ENCODE measurements around the gene RUFY3.
A peak's percentile ranks its signal among the peaks of the same experiment; 100 is the strongest.
"Not testable (repeated sequence)": the region's sequence is repeated elsewhere in the genome, so short reads cannot be mapped to it uniquely, and the experiment has no call there.

Gene RUFY3

GRCh38 chr4:70700712-70701111 is 21.1 kb upstream of the RUFY3 start:
- H3K9me3 Mint-ChIP-seq (ENCODE audit: low read depth): no peaks in the 10 kb centered on the region
- H3K27ac Mint-ChIP-seq: no peak overlapping the region
- no peaks in the 10 kb centered on the region for H3K36me3 Mint-ChIP-seq
- H3K27me3 Mint-ChIP-seq: no peaks in the 10 kb centered on the region
- peaks cover 12% of the 10 kb centered on the region for H3K4me1 Mint-ChIP-seq (ENCODE audit: low read depth)
- H3K4me3 Mint-ChIP-seq: no peak overlapping the region

DNA sequence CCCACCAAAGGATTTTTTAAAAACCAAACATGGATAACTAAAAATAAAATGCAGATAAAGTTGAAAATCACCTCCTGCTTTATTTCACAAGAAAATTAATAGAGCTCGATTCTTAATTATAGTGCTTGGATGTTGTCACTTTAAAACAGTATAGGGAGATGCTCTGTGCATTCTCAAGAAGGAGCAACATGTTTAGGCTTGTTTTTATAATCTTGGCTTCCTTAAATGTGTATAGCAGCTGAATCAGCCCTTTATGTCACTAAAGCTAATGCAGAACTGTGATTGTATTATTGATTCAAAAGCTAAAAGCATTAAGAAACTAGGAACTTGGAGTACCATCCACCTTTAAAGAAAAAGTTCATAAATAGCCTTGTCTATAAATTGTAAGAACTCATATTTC is 20.5 kb upstream of the RUFY3 start:
- H3K4me3 Mint-ChIP-seq: no peak overlapping the region
- no peaks in the 10 kb centered on the region for H3K27me3 Mint-ChIP-seq
- H3K36me3 Mint-ChIP-seq: no peaks in the 10 kb centered on the region
- peaks cover 17% of the 10 kb centered on the region for H3K4me1 Mint-ChIP-seq (ENCODE audit: low read depth)
- H3K27ac Mint-ChIP-seq: no peak overlapping the region
- H3K9me3 Mint-ChIP-seq (ENCODE audit: low read depth): no peaks in the 10 kb centered on the region

GRCh38 chr4:70702592-70702991 is 19.2 kb upstream of the RUFY3 start:
- H3K4me1 Mint-ChIP-seq (ENCODE audit: low read depth): peaks cover 28% of the 10 kb centered on the region
- H3K27ac Mint-ChIP-seq; H3K9me3 Mint-ChIP-seq (ENCODE audit: low read depth); H3K4me3 Mint-ChIP-seq; H3K36me3 Mint-ChIP-seq; H3K27me3 Mint-ChIP-seq: not testable (repeated sequence)

GRCh38 chr4:70703619-70704214 is 18.0 kb upstream of the RUFY3 start:
- Mint-ChIP-seq H3K27ac (peak overlapping the region; percentile 82), H3K36me3 (no peaks in the 10 kb centered on the region), H3K27me3 (no peaks in the 10 kb centered on the region), H3K4me1 (ENCODE audit: low read depth) (peaks cover 28% of the 10 kb centered on the region), H3K9me3 (ENCODE audit: low read depth) (no peaks in the 10 kb centered on the region), H3K4me3 (peak overlapping the region; percentile 88)

- Mint-ChIP-seq H3K4me1 (ENCODE audit: low read depth) (peaks cover 31% of the 10 kb centered on the region), H3K27ac (peak overlapping the region; percentile 82), H3K4me3 (peak overlapping the region; percentile 88), H3K36me3 (no peaks in the 10 kb centered on the region), H3K27me3 (no peaks in the 10 kb centered on the region), H3K9me3 (ENCODE audit: low read depth) (no peaks in the 10 kb centered on the region)
Measured at GRCh38 chr4:70704215-70704930, 17.4 kb upstream of the RUFY3 start.

- Mint-ChIP-seq H3K9me3 (ENCODE audit: low read depth) (no peaks in the 10 kb centered on the region), H3K4me1 (ENCODE audit: low read depth) (peaks cover 35% of the 10 kb centered on the region), H3K27ac (no peak overlapping the region), H3K4me3 (no peak overlapping the region), H3K27me3 (no peaks in the 10 kb centered on the region), H3K36me3 (no peaks in the 10 kb centered on the region)
Measured at GRCh38 chr4:70704931-70705182, 16.9 kb upstream of the RUFY3 start.

DNA sequence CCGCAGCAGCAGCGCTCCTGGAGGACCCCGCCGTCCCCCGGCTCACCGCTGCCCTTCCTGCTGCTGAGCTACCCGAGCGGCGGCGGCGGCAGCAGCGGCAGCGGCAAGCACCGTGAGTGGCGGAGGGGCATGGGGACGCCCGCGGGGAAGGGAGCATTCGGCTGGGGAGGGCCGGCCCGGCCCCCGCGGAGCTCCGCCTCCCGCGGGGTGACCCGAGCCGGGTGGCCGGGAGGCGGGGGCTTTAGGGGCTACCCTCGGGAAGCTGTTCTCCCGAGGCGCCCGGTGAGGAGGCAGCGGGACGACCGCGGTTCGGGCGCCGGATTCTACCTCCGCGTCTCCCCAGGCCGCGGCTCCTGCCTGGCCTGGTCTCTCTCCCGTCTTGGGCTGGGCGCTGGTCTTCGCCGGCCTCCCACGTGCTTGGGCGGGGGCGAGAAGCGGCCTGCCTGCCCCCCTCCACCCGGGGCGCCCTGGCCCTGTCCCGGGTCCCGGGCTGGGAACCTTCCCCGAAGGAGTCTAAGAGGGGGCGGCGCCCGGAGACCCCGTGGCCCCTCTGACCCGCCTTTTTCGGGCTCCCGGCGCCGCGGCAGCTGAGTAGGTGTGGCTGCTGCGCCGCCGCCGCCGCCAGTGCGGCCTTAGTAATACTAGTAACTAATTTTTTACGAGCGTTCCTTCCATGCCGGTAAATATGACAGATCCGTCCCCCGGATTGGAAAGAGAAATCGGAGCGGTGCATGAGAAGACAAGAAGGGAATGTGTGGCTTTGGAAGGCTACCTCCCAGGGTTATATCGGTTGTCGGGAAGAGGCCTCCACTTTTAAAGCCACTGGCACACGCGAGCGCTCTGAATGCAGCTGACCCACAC is 16.4 kb upstream of the RUFY3 start:
- H3K9me3 Mint-ChIP-seq (ENCODE audit: low read depth): no peaks in the 10 kb centered on the region
- peak overlapping the region; percentile 93 for H3K4me3 Mint-ChIP-seq
- no peaks in the 10 kb centered on the region for H3K27me3 Mint-ChIP-seq
- H3K36me3 Mint-ChIP-seq: no peaks in the 10 kb centered on the region
- peaks cover 37% of the 10 kb centered on the region for H3K4me1 Mint-ChIP-seq (ENCODE audit: low read depth)
- H3K27ac Mint-ChIP-seq: peak overlapping the region; percentile 94

DNA sequence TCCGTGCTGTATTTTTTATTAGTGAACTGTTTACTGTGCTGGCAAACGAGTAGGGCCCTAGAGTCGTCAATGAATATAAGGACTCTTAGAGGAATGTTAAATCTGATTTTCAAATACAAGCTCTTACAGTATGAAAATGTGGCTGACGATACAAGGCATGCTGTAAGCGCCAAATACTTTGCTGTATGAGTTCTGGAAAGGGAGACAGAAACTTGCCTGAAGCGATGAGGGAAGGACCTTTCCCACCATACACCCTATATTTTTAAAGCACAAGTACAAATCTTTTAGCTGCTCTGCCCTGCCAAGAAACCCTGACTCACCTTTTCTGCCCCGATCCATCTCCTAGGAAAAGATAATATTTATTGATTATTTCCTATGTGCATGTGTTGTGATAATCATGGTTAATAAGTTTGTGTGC is 15.7 kb upstream of the RUFY3 start:
- Mint-ChIP-seq H3K9me3 (ENCODE audit: low read depth) (no peaks in the 10 kb centered on the region), H3K27ac (peak overlapping the region; percentile 94), H3K4me1 (ENCODE audit: low read depth) (peaks cover 37% of the 10 kb centered on the region), H3K27me3 (no peaks in the 10 kb centered on the region), H3K36me3 (no peaks in the 10 kb centered on the region), H3K4me3 (peak overlapping the region; percentile 93)

- peak overlapping the region; percentile 94 for H3K27ac Mint-ChIP-seq
- H3K36me3 Mint-ChIP-seq: no peaks in the 10 kb centered on the region
- peaks cover 40% of the 10 kb centered on the region for H3K4me1 Mint-ChIP-seq (ENCODE audit: low read depth)
- H3K9me3 Mint-ChIP-seq (ENCODE audit: low read depth): no peaks in the 10 kb centered on the region
- peak overlapping the region; percentile 93 for H3K4me3 Mint-ChIP-seq
- H3K27me3 Mint-ChIP-seq: no peaks in the 10 kb centered on the region
Measured at GRCh38 chr4:70706516-70706915, 15.2 kb upstream of the RUFY3 start.

DNA sequence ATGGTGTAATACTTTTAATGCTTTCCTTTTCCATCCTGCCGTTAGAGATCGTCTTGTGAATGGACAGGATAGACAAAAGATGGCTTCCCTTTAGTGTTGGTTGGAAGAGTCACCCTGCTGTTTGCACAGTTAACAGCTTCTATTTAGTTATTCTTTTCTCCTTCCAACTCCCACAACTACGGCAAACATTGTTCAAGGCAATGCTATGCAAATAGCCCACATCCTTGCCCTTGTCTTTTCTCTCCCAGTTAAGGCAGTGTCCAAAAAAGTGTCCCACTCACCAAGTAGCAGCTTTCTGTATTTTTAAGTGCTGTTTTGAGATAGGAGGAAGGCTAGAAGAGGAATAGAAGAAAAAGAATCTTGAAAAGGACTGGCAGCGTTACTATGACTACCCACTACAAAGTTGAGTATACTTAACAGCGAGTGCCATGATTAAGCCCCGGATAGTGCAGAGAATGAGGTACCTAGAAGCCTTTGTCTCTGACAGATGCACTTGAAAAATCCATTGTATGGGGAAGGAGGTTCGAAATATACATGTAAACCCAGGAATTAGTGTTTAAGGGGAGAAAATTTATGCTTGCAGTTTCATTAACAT is 12.1 kb upstream of the RUFY3 start:
- peaks cover 56% of the 10 kb centered on the region for H3K4me1 Mint-ChIP-seq (ENCODE audit: low read depth)
- H3K36me3 Mint-ChIP-seq: no peaks in the 10 kb centered on the region
- H3K27me3 Mint-ChIP-seq: no peaks in the 10 kb centered on the region
- H3K9me3 Mint-ChIP-seq (ENCODE audit: low read depth): no peaks in the 10 kb centered on the region
- H3K27ac Mint-ChIP-seq: no peak overlapping the region
- H3K4me3 Mint-ChIP-seq: no peak overlapping the region

DNA sequence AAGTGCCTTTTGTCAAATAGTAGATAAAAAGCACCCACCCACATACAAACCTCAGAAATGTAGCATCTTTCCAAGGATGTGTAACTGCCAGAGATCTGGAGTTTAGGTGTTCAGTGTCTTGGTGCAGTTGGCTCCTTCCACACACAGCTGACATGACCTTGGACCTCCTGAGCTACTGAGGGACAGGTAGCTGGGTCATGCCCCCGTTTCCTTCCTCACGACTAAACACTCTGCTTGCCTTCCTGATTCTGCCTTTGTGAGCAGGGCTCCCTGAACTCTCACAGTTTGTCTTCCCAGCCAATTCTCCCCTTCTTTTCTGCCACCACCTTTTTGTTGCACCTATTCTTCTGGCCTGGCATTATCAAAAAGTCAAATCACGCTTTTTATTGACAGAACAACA is 10.2 kb upstream of the RUFY3 start:
- Mint-ChIP-seq H3K4me3 (peak overlapping the region; percentile 56), H3K27ac (peak overlapping the region; percentile 55), H3K4me1 (ENCODE audit: low read depth) (peaks cover 52% of the 10 kb centered on the region)

DNA sequence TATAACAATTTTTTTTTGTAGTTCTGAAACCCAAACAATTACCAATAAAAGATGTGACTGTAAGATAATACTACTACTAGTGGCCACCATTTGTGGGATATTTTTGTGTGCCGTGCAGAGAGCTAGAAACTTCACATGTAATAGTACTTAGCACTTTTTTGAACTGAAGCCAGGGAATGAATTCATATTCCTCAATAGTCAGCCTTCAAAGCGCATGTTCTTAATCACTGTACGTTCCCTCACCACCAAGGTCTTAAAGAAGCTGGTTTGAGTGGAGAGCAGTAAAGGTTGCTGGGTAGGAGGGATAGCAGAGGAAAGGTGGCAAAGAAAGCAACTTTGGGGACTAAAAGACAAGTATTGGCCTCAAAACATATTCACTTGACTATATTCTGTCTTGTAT is 9.6 kb upstream of the RUFY3 start:
- H3K27me3 Mint-ChIP-seq: no peaks in the 10 kb centered on the region
- H3K27ac Mint-ChIP-seq: peak overlapping the region; percentile 4
- H3K4me3 Mint-ChIP-seq: no peak overlapping the region
- H3K36me3 Mint-ChIP-seq: no peaks in the 10 kb centered on the region
- peaks cover 46% of the 10 kb centered on the region for H3K4me1 Mint-ChIP-seq (ENCODE audit: low read depth)
- H3K9me3 Mint-ChIP-seq (ENCODE audit: low read depth): no peaks in the 10 kb centered on the region

More for the DNA sequence above, 10.2 kb upstream of the RUFY3 start:
- H3K9me3 Mint-ChIP-seq (ENCODE audit: low read depth): no peaks in the 10 kb centered on the region
- H3K27me3 Mint-ChIP-seq: no peaks in the 10 kb centered on the region
- H3K36me3 Mint-ChIP-seq: no peaks in the 10 kb centered on the region

- peaks cover 47% of the 10 kb centered on the region for H3K4me1 Mint-ChIP-seq (ENCODE audit: low read depth)
- H3K27ac Mint-ChIP-seq: no peak overlapping the region
- H3K9me3 Mint-ChIP-seq (ENCODE audit: low read depth): no peaks in the 10 kb centered on the region
- no peaks in the 10 kb centered on the region for H3K27me3 Mint-ChIP-seq
- no peak overlapping the region for H3K4me3 Mint-ChIP-seq
- no peaks in the 10 kb centered on the region for H3K36me3 Mint-ChIP-seq
Measured at GRCh38 chr4:70712604-70713452, 8.9 kb upstream of the RUFY3 start.

DNA sequence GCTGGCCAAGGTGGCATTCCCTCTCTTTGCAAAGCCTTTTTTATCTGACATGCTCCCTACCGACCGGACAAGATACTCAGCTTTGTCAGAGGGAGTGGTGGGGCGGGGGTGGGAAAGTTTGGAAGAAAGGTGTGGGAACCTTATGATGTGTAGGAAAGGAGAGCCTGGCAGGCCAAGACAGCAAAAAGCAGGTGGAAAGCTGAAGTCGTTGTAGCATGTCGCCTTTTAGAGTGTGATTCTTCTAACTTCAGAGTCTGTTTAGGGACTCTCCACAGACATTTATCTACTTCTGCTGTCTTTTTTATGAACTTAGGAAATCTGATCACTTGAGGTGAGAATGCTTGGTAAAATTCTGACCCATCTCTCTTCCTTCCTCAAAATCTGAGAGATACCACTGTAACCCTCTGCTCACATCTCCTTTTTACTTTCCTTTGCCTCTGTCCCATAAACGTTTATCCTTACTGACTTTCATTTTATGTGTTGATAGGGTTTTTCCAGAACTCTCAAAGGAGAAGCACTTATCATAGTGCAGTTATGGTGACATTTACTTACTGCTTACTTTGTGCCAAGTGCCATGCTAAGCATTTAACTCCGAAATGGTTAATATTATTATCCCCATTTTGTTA is 8.2 kb upstream of the RUFY3 start:
- H3K9me3 Mint-ChIP-seq (ENCODE audit: low read depth): no peaks in the 10 kb centered on the region
- no peaks in the 10 kb centered on the region for H3K36me3 Mint-ChIP-seq
- H3K4me1 Mint-ChIP-seq (ENCODE audit: low read depth): peaks cover 47% of the 10 kb centered on the region
- H3K27ac Mint-ChIP-seq: no peak overlapping the region
- no peak overlapping the region for H3K4me3 Mint-ChIP-seq
- no peaks in the 10 kb centered on the region for H3K27me3 Mint-ChIP-seq
